HG03565 (cell line): ENCODE measurements around the gene CDK10.
"Not testable (repeated sequence)": the region's sequence is repeated elsewhere in the genome, so short reads cannot be mapped to it uniquely, and the experiment has no call there.

Source experiments
- ATAC-seq: cut with Tn5 transposase; IDR thresholded peaks from one replicate; pipeline ENCODE4 v1.9.1; 2021; ENCODE audit warnings: mild to moderate bottlenecking, moderate library complexity; ENCODE audit not compliant: unreplicated experiment

Gene CDK10

DNA sequence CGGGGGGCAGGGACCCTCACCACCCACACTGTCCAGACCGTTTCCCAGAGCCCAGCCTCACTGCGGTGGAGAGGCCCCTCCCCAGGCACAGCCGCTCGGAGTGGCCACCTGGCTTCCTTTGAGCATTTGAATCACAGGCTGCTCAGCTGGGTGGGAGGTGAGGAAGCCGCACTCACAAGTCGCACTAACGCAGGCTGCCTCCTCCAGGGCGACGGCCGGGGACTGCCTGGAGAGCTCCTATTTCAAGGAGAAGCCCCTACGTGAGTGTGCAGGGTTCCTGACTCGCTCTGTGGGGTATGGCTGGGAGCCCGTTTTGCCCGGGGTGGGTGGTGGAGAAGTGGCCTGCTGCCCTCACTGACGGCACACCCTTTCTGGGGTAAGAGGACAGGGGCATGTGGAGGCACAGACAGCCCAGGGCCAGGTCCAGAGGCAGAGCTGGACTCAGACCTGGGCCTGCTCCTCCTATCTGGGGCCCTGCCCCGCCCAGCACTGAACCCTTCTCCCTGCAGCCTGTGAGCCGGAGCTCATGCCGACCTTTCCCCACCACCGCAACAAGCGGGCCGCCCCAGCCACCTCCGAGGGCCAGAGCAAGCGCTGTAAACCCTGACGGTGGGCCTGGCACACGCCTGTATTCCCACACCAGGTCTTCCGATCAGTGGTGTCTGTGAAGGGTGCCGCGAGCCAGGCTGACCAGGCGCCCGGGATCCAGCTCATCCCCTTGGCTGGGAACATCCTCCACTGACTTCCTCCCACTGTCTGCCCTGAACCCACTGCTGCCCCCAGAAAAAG, 8.8 kb downstream of the CDK10 start:
- ATAC-seq, result no peak

- ATAC-seq, result no peak
Observed at GRCh38 chr16:89695875-89696669, 9.6 kb downstream of the CDK10 start.

GRCh38 chr16:89696670-89697128, 10.2 kb downstream of the CDK10 start:
- ATAC-seq, result no peak

DNA sequence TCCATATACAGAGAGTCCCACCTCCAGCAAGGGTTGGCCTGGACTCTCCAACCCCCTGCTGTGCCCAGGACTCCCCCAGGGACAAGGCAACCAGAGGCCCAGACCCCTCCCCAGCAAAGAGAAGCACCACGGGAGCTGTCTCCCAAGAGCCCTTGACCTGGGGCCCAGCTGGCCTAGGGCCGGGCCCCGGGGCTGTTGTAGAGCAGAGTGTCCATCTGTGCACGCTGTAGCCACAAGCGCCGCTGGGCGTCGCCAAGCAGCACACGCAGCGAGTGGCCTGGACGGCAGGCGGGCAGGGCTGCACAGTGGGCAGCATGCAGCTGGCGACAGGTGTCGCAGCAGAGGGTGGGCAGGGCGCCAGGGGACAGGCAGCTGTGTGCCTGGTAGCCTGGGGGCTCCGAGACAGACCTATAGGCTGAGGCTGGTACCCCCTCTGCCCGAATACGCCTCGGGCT, 10.7 kb downstream of the CDK10 start:
- no peak for ATAC-seq

DNA sequence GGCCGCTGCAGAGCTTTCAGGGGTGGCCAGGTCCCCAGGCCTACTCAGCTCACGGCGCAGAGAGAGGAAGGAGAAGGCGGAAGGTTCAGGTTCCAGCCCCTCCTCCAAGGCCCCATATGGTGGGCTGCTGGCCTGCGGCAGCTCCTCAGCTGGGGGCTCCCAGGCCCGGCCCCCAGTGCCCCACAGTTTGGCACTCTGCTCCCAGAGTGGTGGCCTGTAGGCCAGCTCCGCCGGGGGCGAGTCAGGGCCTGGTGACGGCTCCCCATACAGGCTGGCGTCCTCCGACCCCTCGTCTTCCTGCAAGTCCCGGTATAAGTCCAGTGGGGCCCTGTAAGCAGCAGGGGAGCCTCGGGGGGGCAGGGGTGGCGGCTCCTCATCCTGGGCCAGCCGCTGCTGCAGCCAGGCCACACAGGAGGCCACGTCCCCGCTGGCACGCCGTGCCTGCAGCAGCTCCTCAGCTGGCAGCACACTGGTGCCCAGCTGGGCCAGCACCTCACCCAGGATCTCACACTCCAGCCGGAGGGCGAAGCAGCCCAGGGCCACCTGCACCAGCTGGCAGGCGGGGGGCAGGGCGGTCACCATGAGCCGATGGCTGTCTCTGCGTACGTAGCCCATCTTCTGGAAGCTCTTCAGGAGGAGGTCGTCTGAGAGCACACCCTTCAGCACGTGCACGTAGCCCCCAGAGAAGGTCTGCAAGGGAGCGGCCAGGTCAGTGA, 11.3 kb downstream of the CDK10 start:
- ATAC-seq, result no peak

DNA sequence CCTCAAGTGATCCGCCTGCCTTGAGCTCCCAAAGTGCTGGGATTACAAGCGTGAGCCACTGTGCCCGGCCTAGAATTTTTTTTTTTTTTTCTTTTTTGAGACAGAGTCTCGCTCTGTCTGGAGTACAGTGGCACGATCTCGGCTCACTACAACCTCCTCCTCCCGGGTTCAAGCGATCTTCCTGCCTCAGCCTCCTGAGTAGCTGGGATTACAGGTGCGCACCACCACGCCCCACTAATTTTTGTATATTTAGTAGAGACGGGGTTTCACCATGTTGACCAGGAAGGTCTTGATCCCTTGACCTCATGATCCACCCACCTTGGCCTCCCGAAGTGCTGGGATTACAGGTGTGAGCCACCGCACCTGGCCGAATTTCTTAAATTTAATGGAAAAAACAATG, 12.2 kb downstream of the CDK10 start:
- not testable (repeated sequence) for ATAC-seq

DNA sequence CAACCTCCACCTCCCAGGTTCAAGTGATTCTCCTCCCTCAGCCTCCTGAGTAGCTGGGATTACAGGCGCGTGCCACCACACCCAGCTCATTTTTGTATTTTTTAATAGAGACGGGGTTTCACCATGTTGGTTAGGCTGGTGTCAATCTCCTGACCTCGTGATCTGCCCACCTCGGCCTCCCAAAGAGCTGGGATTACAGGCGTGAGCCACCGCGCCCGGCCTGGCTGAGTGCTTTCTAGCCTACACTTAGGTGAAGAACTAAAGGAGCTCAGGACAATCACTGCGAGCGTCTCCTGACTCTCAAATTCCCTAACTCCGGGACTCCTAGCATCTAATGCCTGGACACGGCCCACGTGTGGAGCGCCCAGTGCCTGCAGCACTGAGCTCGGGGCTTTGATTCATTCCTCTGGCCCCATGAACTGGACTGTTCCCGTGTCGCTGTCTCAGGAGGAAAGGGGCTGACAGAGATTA, 13.2 kb downstream of the CDK10 start:
- not testable (repeated sequence) for ATAC-seq

DNA sequence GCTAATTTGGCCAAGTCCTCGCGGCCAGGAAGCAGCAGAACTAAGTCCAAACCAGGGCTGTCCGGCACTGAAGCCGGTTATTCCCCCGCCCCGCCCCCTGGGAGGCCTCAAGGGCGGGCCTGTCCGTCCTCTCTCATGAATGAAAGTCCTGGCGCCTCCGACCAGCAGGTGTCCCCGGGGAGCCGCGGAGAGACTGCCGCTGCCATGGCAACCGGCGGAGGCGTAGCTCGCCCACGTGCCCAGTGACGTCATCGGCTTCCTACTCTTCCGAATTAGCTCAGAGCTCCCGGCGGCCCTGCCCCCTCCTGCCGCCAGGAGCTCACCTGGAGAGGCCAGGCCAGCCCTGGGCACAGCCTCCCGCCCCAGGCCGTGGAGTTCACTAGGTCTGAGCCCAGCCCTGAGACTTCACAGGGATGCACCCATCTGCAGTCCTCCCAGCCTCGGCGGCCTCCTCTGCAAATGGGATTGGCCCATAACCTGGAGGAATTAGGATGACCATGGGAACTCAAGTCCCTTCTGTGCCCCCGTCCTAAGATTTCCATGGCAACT, 13.7 kb downstream of the CDK10 start:
- peak; percentile 32 for ATAC-seq

DNA sequence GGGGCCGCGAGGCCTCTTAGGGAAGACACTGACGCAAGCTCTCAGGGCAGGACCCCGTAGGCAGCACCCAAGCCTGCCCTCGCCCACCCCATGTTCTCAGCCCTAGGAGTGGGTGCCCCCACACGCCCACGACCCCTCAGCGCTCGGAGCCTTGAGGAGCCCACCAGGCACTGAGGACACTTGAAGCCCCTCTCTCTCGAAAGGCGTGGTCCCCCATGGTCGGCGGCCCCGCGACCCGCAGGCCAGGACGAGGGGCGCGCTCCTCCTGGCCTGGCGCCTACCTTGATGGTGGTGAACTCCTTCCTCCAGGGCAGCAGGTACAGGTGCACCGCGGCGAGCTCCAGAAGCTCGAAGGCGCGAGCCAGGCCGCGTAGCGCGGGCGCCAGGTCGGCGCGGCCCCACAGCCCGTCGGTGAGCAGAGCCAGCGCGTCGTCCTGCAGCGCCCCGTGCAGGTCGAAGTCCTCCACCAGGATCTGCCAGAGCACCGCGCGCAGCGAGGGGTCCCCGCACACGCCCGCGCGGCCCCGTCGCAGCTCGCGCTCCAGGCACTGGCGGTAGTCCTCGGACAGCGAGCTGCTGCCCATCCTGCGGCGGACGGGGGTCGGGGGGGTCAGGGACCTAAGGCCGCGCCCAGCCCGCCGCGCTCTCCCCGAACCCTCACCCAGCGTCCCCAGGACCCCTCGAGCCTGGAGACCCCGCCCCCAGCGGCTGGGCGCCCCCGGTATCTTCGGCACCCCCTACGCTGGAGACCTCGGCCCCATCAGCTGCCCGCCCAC, 14.3 kb downstream of the CDK10 start:
- ATAC-seq, result no peak

DNA sequence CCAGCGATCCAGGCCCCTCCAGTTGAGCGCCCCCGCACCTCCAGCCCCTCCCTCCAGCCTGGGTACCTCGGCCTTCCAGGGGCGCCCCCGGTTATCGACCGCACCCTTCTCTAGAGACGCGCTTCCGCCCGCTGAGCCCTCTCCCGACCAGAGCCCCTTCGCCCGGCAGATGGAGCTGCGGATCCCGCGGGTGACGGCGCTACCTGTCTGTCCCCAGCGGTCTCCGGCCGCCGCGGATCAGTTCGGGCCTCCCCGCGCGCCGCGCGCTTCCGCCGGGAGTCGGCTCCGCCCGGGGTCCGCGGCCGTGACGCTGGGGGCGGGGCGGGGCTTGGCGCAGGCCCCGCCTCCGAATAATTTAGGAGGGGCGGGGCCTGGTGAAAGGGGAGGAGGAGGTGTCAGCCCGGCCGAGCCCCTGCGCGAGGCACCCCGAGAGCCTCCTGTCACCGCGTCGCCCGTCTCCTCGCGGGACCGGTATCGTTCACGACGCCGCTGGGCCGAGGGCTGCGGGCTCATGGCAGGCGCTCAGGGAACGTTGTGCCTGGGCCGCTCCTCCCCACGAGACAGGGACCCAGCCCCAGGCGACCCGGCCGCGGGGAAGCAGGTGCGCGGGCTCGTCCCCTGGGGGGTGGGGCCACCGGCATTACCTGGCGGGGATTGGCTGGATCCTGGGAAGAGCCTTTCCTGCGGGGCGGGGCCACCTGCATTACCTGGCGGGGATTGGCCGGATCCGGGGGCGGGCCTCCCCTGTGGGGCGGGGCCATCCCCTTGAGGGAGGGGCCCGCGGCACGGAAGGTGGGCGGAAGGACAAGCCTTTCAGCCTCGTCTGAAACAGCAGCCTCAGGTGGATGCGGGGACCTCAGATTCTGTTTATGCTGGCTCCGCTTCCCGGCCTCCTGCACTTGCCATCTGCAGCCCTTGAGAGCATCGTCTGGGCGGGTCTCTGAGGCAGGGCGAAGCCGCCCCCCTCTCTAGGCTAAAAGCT, 15.2 kb downstream of the CDK10 start, which contains the start of gene SPATA2L:
SPATA2L (minus strand) TSS at position 281 of the 982 bp plus-strand sequence. CDS start 473 bp downstream, outside the sequence.
- ATAC-seq, result peak; percentile 47

DNA sequence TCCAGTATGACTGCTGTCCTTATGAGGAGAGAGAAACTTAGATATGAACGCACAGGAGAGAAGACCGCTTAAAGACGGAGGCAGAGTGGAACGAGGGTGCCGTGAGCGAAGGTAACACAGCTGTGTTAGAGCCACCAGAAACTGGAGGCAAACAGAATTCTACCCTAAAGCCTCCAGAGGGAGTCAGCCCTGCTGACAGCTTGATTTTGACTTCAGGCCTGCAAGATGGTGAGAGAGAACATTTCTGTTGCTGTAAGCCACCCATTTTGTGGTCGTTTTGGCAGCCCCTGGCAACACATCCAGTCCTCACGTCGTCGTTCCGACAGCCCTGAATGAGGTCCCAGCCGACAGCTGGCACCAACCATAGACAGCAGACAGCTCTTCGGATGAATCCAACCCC, 17.8 kb downstream of the CDK10 start:
- ATAC-seq, result no peak

DNA sequence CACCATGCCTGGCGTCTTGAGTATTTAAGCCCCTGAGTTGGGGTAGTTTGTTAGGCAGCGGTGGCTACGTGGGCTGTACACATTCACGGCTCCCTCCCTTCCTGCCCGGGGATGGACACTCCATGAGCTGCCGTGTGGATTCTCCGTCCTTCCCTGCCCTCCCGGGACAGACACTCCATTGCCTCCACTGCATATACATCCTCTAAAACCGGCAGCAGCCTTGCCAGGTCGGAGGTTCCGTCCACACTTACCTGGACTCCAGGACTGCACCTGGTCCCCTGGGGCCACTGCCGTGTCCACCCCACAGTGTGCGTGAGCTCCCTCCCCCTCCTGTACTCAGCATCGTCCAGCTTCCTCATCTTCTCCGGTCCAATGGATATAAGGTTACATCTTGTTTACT, 18.5 kb downstream of the CDK10 start:
- ATAC-seq, result no peak

DNA sequence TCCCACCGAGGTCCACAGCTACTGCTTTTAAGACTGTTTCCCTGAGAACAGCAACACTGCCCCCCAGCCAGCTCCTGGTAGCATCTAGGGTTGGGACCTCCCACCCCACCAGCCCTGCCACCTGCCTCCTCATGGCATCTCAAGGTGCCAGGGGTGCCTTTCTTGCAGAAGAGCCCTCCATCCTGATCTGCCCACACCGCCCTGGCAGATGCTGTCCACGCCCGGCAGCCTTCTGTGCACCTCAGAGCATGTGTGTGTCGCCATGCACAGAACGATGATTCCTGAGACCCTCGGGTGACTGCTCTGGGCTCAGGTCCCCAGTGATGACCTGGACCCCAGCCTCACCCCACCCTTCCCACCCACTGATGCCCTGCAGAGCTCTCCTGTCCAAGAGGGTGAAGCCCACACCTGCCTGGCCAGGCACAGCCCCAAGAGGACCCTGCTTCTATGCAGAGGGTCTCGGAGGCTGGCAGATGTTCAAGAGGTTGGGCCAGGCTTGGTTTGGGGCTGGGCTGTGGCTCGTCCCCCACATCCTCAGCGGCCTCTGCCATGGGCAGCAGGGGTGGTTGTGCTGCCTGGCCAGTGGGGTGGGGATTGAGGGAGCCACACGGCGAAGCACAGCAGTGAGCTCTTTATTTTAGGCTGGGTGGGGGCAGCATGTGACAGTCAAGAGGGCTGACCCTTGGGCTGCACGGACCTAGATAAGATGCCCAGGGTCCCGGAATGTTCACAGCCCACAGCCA, 20.2 kb downstream of the CDK10 start:
- ATAC-seq, result no peak

DNA sequence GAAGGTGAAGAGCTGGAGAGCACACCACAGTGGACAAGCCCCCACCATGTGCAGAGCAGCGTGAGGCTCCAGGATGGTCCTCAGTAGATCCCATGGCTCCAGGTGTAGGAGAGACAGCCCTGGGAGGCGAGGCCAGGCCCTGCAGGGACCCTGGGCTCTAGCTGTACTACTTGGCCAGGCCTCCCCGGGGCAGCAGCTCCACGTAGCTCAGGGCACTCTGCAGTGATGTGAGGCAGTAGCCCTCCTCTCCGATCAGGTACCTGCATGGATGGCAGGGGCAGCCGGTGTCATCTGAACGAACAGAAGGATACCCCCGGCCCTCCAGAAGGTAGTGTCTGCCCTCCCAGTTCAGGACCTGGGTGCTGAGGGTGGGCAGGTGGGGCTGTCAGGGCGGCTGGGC, 21.2 kb downstream of the CDK10 start:
- ATAC-seq, result no peak

DNA sequence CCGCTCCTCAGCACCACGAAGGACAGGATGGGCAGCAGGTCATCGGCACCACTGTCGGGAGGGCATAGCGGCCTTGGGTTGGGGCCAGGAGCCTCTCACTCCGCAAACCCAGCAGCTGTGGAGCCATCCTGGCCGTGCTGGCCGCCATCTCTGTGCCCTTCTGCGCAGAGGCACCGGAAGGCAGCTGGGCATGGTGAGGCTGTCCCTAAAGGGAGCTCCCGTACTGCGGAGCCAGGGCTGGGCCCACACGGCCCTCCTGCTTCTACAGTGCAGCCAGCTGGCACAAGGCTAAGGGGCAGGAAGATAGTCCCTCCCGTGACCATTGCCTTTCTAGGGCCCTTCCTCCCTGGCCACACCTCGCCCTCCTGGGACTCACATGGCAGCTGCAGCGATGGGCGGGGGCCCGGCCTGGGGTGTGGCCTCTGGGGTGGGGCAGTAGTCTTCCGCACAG, 22.0 kb downstream of the CDK10 start:
- ATAC-seq, result no peak

- no peak for ATAC-seq
Observed at GRCh38 chr16:89709166-89709565, 22.7 kb downstream of the CDK10 start.

GRCh38 chr16:89709716-89710432, 23.4 kb downstream of the CDK10 start:
- ATAC-seq, result no peak
